Measurements from ENCODE around the gene ISCU.
"Not testable (repeated sequence)": the region's sequence is repeated elsewhere in the genome, so short reads cannot be mapped to it uniquely, and the experiment has no call there.

ISCU gene

GRCh38 chr12:108573317-108573716 is 10.9 kb downstream of the ISCU start:
- Histone ChIP-seq H3K9ac (ENCODE audit: low read length) (no peak overlapping the region), H3K4me3 (ENCODE audit: low read depth, low read length) (no peak overlapping the region), H3K36me3 (ENCODE audit: control insufficient read depth, insufficient read depth, low read length) (peaks cover 17% of the 10 kb centered on the region), H3K4me1 (ENCODE audit: control insufficient read depth, insufficient read depth, low read length) (no peaks in the 10 kb centered on the region), H3K9me3 (ENCODE audit: control insufficient read depth, insufficient read depth, low read depth, low read length) (no peaks in the 10 kb centered on the region), H3K27me3 (ENCODE audit: control insufficient read depth, insufficient read depth, low read length) (no peaks in the 10 kb centered on the region), H3K27ac (ENCODE audit: low read depth, low read length) (no peak overlapping the region)

DNA sequence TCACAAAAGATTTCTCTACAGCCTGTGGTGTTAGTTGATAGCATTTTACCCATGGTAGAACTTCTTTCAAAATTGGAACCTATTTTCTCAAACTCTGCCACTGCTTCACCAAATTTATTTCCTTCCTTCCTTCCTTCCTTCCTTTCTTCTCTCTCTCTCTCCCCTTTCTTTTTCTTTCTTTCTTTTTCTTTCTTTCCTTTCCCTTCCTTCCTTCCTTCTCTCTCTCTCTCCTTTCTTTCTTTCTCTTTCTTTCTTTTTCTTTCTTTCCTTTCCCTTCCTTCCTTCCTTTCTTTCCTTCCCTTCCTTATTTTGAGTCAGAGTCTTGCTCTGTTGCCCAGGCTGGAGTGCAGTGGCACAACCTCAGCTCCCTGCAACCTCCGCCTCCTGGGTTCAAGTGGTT is 11.9 kb downstream of the ISCU start:
- not testable (repeated sequence) for H3K27ac ChIP-seq (ENCODE audit: low read depth, low read length); H3K4me3 ChIP-seq (ENCODE audit: low read depth, low read length); H3K27me3 ChIP-seq (ENCODE audit: control insufficient read depth, insufficient read depth, low read length); H3K9ac ChIP-seq (ENCODE audit: low read length); H3K9me3 ChIP-seq (ENCODE audit: control insufficient read depth, insufficient read depth, low read depth, low read length); H3K36me3 ChIP-seq (ENCODE audit: control insufficient read depth, insufficient read depth, low read length); H3K4me1 ChIP-seq (ENCODE audit: control insufficient read depth, insufficient read depth, low read length)

DNA sequence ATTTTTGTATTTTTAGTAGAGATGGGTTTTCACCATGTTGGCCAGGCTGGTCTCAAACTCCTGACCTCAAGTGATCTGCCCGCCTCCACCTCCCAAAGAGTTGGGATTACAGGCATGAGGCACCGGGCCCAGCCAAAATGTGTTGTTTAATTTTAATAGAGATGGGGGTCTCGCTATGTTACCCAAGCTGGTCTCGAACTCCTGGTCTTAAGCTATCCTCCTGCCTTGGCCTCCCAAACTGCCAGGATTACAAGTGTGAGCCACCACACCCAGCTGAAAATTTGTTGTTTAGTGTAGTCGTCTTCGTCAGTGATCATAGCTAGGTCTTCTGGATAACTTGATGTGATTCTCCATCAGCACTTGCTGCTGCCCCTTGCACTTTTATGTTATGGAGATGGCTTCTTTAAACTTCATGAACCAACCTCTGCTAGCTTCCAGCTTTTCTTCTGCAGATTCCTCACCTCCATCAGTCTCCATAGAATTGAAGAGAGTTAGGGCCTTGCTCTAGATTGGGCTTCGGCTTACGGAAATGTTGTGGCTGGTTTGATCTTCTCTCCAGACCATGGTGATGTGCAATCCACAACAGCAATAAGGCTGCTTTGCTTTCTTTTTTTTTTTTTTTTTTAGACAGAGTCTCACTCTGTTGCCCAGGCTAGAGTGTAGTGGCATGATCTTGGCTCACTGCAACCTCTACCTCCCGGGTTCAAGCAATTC is 13.0 kb downstream of the ISCU start:
- Histone ChIP-seq H3K4me1 (ENCODE audit: control insufficient read depth, insufficient read depth, low read length) (no peaks in the 10 kb centered on the region), H3K36me3 (ENCODE audit: control insufficient read depth, insufficient read depth, low read length) (no peaks in the 10 kb centered on the region), H3K27ac (ENCODE audit: low read depth, low read length) (no peak overlapping the region), H3K4me3 (ENCODE audit: low read depth, low read length) (no peak overlapping the region), H3K9ac (ENCODE audit: low read length) (no peak overlapping the region), H3K27me3 (ENCODE audit: control insufficient read depth, insufficient read depth, low read length) (no peaks in the 10 kb centered on the region), H3K9me3 (ENCODE audit: control insufficient read depth, insufficient read depth, low read depth, low read length) (peaks cover 5% of the 10 kb centered on the region; the same call in 1 of the 2 replicates)

DNA sequence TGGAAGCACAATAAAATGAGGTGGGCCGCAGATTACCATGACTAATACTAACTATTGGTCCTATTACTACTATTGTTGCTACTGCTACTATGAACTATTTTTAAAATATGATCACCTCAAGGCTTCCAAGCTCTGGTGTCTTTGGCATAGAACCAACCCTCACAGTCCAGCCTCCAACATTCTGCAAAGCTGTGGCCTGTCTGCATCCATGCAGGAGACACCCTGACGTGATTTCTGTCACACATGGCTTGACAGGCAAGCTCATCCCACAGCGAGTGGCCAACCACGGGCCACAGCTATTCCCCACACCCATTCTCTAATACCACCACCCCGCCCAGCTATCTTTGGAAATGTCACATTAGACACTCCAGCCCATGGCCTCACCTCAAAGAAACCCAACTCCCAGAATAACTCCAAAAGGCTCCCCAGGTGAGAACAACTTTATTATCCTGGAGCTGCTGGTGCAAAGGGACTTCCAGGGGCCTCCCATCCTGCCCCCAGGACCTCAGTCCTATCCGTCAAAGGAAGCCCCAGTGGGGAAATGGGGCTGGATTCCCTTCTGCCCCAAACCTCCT is 14.4 kb downstream of the ISCU start:
- Histone ChIP-seq H3K36me3 (ENCODE audit: control insufficient read depth, insufficient read depth, low read length) (no peaks in the 10 kb centered on the region), H3K4me1 (ENCODE audit: control insufficient read depth, insufficient read depth, low read length) (no peaks in the 10 kb centered on the region), H3K9me3 (ENCODE audit: control insufficient read depth, insufficient read depth, low read depth, low read length) (peaks cover 5% of the 10 kb centered on the region; the same call in 1 of the 2 replicates), H3K4me3 (ENCODE audit: low read depth, low read length) (no peak overlapping the region), H3K27me3 (ENCODE audit: control insufficient read depth, insufficient read depth, low read length) (no peaks in the 10 kb centered on the region), H3K9ac (ENCODE audit: low read length) (no peak overlapping the region), H3K27ac (ENCODE audit: low read depth, low read length) (no peak overlapping the region)

- no peaks in the 10 kb centered on the region for H3K27me3 ChIP-seq (ENCODE audit: control insufficient read depth, insufficient read depth, low read length)
- H3K4me3 ChIP-seq (ENCODE audit: low read depth, low read length), result no peak overlapping the region
- no peaks in the 10 kb centered on the region for H3K4me1 ChIP-seq (ENCODE audit: control insufficient read depth, insufficient read depth, low read length)
- H3K27ac ChIP-seq (ENCODE audit: low read depth, low read length), result no peak overlapping the region
- peaks cover 5% of the 10 kb centered on the region; the same call in 1 of the 2 replicates for H3K9me3 ChIP-seq (ENCODE audit: control insufficient read depth, insufficient read depth, low read depth, low read length)
- H3K36me3 ChIP-seq (ENCODE audit: control insufficient read depth, insufficient read depth, low read length), result no peaks in the 10 kb centered on the region
- H3K9ac ChIP-seq (ENCODE audit: low read length), result no peak overlapping the region
Observed at GRCh38 chr12:108577458-108577857, 15.1 kb downstream of the ISCU start.

- H3K36me3 ChIP-seq (ENCODE audit: control insufficient read depth, insufficient read depth, low read length), result no peaks in the 10 kb centered on the region
- H3K4me1 ChIP-seq (ENCODE audit: control insufficient read depth, insufficient read depth, low read length), result no peaks in the 10 kb centered on the region
- no peaks in the 10 kb centered on the region for H3K27me3 ChIP-seq (ENCODE audit: control insufficient read depth, insufficient read depth, low read length)
- H3K4me3 ChIP-seq (ENCODE audit: low read depth, low read length), result no peak overlapping the region
- H3K9me3 ChIP-seq (ENCODE audit: control insufficient read depth, insufficient read depth, low read depth, low read length), result peaks cover 5% of the 10 kb centered on the region; the same call in 1 of the 2 replicates
- no peak overlapping the region for H3K9ac ChIP-seq (ENCODE audit: low read length)
- H3K27ac ChIP-seq (ENCODE audit: low read depth, low read length), result no peak overlapping the region
Observed at GRCh38 chr12:108578264-108578663, 15.9 kb downstream of the ISCU start.

- H3K9ac ChIP-seq (ENCODE audit: low read length), result no peak overlapping the region
- no peak overlapping the region for H3K27ac ChIP-seq (ENCODE audit: low read depth, low read length)
- no peak overlapping the region for H3K4me3 ChIP-seq (ENCODE audit: low read depth, low read length)
- no peaks in the 10 kb centered on the region for H3K4me1 ChIP-seq (ENCODE audit: control insufficient read depth, insufficient read depth, low read length)
- H3K36me3 ChIP-seq (ENCODE audit: control insufficient read depth, insufficient read depth, low read length), result no peaks in the 10 kb centered on the region
- H3K9me3 ChIP-seq (ENCODE audit: control insufficient read depth, insufficient read depth, low read depth, low read length), result peaks cover 5% of the 10 kb centered on the region; the same call in 1 of the 2 replicates
- no peaks in the 10 kb centered on the region for H3K27me3 ChIP-seq (ENCODE audit: control insufficient read depth, insufficient read depth, low read length)
Observed at GRCh38 chr12:108578813-108579212, 16.4 kb downstream of the ISCU start.

GRCh38 chr12:108580531-108580930 is 18.1 kb downstream of the ISCU start:
- no peaks in the 10 kb centered on the region for H3K27me3 ChIP-seq (ENCODE audit: control insufficient read depth, insufficient read depth, low read length)

DNA sequence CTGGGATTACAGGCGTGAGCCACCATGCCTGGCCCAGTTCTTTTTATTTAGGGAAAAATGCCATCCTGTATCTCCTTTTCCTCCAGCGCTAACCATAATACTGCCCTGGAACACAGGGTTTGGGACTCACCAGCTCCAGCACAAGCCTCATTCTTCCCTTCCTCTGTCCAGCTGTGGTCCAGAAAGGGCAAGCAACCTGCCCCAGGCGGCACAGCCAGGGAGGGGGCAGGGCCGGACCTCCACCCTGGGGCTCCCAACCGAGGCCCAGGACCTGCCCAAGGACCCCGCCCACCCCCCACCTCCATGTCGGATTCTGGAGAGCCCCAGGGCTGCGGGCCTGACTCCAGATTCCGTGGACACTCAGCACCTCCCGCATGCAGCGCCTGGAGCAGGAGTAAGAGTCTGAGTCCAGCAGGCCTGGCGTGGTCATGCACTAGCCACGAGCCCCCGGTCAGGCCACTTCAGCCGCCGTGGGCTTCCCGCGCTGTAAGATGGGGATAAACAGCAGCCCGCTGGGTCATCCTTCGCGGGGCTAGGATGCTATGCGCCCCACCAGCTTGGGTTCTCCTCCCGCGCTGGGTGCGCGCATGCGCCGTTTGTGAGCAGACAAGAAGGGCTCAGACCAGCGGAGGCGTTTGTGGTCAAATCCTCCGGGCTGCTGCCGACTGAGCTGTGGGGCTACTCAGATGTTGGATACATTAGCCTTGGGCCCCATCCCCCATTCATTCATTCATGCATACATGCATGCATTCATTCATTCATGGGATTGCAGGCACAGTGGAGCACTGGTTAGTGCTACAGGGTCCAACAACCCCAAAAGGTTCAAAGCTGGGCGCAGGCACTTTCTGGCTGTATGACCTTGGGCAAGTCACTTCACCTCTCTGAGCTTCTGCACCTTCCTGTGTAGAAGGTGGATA is 19.2 kb downstream of the ISCU start:
- Histone ChIP-seq H3K9ac (ENCODE audit: low read length) (no peak overlapping the region), H3K4me1 (ENCODE audit: control insufficient read depth, insufficient read depth, low read length) (no peaks in the 10 kb centered on the region), H3K4me3 (ENCODE audit: low read depth, low read length) (no peak overlapping the region), H3K36me3 (ENCODE audit: control insufficient read depth, insufficient read depth, low read length) (no peaks in the 10 kb centered on the region), H3K27ac (ENCODE audit: low read depth, low read length) (no peak overlapping the region), H3K27me3 (ENCODE audit: control insufficient read depth, insufficient read depth, low read length) (no peaks in the 10 kb centered on the region), H3K9me3 (ENCODE audit: control insufficient read depth, insufficient read depth, low read depth, low read length) (peaks cover 5% of the 10 kb centered on the region; the same call in 1 of the 2 replicates)

More at GRCh38 chr12:108580531-108580930, 18.1 kb downstream of the ISCU start:
- Histone ChIP-seq H3K4me1 (ENCODE audit: control insufficient read depth, insufficient read depth, low read length) (no peaks in the 10 kb centered on the region), H3K4me3 (ENCODE audit: low read depth, low read length) (no peak overlapping the region), H3K27ac (ENCODE audit: low read depth, low read length) (no peak overlapping the region), H3K36me3 (ENCODE audit: control insufficient read depth, insufficient read depth, low read length) (no peaks in the 10 kb centered on the region), H3K9me3 (ENCODE audit: control insufficient read depth, insufficient read depth, low read depth, low read length) (peaks cover 5% of the 10 kb centered on the region; the same call in 1 of the 2 replicates), H3K9ac (ENCODE audit: low read length) (no peak overlapping the region)

DNA sequence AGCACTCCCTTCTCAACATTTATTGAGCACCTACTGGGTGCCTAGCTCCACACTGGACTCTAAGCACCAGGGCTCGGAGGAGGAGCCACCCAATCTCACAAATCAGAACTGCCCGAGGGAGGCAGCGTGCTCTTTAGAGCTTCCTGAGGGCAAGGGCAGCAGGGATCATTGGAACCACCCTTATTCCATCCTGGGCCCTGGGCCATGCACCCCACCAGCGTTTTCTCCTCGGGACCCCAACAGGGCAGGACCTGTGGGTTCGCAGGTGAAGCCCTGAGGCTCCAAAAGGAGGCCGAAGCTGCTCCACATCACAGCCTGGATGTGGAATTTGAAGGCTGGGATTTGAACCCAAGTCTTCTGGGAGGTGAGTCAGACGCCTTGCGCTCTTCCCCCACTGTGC is 20.1 kb downstream of the ISCU start:
- H3K9me3 ChIP-seq (ENCODE audit: control insufficient read depth, insufficient read depth, low read depth, low read length), result peaks cover 5% of the 10 kb centered on the region; the same call in 1 of the 2 replicates
- H3K9ac ChIP-seq (ENCODE audit: low read length), result no peak overlapping the region
- no peaks in the 10 kb centered on the region for H3K27me3 ChIP-seq (ENCODE audit: control insufficient read depth, insufficient read depth, low read length)
- no peaks in the 10 kb centered on the region for H3K4me1 ChIP-seq (ENCODE audit: control insufficient read depth, insufficient read depth, low read length)
- no peak overlapping the region for H3K4me3 ChIP-seq (ENCODE audit: low read depth, low read length)
- no peak overlapping the region for H3K27ac ChIP-seq (ENCODE audit: low read depth, low read length)
- no peaks in the 10 kb centered on the region for H3K36me3 ChIP-seq (ENCODE audit: control insufficient read depth, insufficient read depth, low read length)
